ENCODE data around the gene LRIG1.
A peak's percentile ranks its signal among the peaks of the same experiment; 100 is the strongest.

- TF ChIP-seq HDGF (IDR thresholded peaks at IDR 0.05): no peak
- peak; percentile 23; the same call in 1 of the 2 replicates for TF ChIP-seq POLR2A (IDR thresholded peaks at IDR 0.05; ENCODE audit: low read depth, low read length)
- TF ChIP-seq ATF2 (IDR thresholded peaks at IDR 0.05; ENCODE audit: low read length): no peak
- TF ChIP-seq MXI1 (IDR thresholded peaks at IDR 0.05; ENCODE audit: low read depth, low read length): no peak
- no peak for TF ChIP-seq CTCF (IDR thresholded peaks at IDR 0.05 in 2 of 3, conservative IDR thresholded peaks at IDR 0.05 in 1 of 3; ENCODE audit: control insufficient read depth in 2 of 3, extremely low read depth in 1 of 3, insufficient read depth in 1 of 3, low read depth in 3 of 3, low read length in 3 of 3)
- no peak for TF ChIP-seq SPI1 (IDR thresholded peaks at IDR 0.05; ENCODE audit: borderline replicate concordance, insufficient read depth, low read depth, low read length)
- TF ChIP-seq JUND (IDR thresholded peaks at IDR 0.05; ENCODE audit: low read depth, low read length): no peak
These were observed 117.8 kb downstream of the LRIG1 start for GRCh38 chr3:66383023-66383422.
